ENCODE measurements around the gene DNAJB5. TPM values are rescaled to one million over a fixed set of nuclear protein-coding genes. Genes with fewer than 3 reads are reported as not detected.

The DNAJB5 gene
- total RNA-seq, 1 donor from 2014 or later: 1.9 TPM

GRCh38 chr9:35042891-35043545, 53.5 kb downstream of the DNAJB5 start:
- ATAC-seq: peak; percentile 6
- no peak for DNase-seq (ENCODE audit: low spot score)

- no peak for ATAC-seq
- no peak for DNase-seq (ENCODE audit: low spot score)
These were observed 54.5 kb downstream of the DNAJB5 start for GRCh38 chr9:35044071-35044470.

Other genes with a start within 250 kb of the DNAJB5 start
- not detected for gene PHF24, start 31.5 kb upstream of the DNAJB5 start, total RNA-seq
- 147 TPM for gene VCP, start 82.9 kb downstream of the DNAJB5 start, total RNA-seq
- 6.2 TPM for gene FANCG, start 90.2 kb downstream of the DNAJB5 start, total RNA-seq
- gene PIGO, start 106.8 kb downstream of the DNAJB5 start, total RNA-seq: 17.6 TPM
- gene STOML2, start 113.4 kb downstream of the DNAJB5 start, total RNA-seq: 64.3 TPM
- gene ATOSB, start 126.1 kb downstream of the DNAJB5 start, total RNA-seq: 6.3 TPM
- gene UNC13B, start 172.3 kb downstream of the DNAJB5 start, total RNA-seq: 21.4 TPM

Measured in left lobe of liver (tissue), 2 donors.